Tibial nerve (tissue), 4 donors: Measurements from ENCODE around the gene STK10.

Experiments used
- EP300 ChIP-seq, 2 donors: sonication (generic); formaldehyde crosslinking; IDR thresholded peaks; one replicate each; pipeline ENCODE4 v1.6.1; 2017; ENCODE audit warnings: antibody characterized with exemption in 2 of 2, mild to moderate bottlenecking in 1 of 2
- POLR2A ChIP-seq, 2 donors: fragments of 450-650 bp; IDR thresholded peaks; one replicate each; pipeline ENCODE4 v1.6.1; 2017; ENCODE audit warnings: antibody characterized with exemption in 2 of 2, mild to moderate bottlenecking in 2 of 2, moderate library complexity in 2 of 2
- TF ChIP-seq, protein P1 (sequence below), 5 experiments: fragments of 200-600 bp in 3 of 5; fragments of 450-650 bp in 2 of 5; sonication (generic) in 3 of 5; IDR thresholded peaks; one replicate each; pipeline ENCODE4 v1.5.1; 2016 to 2019; ENCODE audit warnings: antibody characterized with exemption in 5 of 5, mild to moderate bottlenecking in 3 of 5, moderate library complexity in 2 of 5

DNA sequence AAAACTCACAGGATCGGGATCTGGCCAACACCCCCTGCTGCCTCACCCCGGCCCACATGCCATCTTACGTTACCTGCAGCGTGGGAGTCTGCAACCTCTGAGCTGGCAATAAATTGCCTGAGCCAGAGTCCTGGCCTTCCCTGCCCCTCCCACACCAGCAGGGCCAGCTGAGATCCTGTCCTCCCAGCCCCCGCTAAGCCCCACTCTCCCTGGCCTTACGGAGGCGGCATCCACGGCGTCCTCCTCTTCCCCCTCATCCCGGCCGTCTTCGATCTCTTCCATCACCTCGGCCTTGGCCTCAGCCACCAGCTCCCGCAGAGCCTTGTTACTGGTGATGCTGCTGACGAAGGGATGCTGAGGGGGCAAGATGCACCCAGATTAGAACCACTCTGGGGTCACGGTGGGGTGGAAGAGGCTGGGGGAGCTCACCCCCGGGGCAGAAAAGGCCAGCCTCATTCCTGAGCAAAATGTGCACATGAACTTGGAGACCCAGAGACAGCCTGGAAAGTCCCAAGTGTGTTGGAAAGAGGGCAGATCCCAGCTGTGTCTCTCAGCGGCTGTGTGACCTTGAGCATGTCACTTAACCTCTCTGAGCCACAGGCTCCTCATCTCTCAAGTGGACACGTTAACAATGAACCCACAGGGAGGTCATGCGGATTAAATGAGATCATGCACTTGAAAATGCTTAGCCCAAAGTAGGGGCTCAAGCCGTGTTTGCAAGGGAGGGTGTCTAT is 91.7 kb downstream of the STK10 start:
- TF ChIP-seq EP300 (IDR thresholded peaks at IDR 0.05): no peak
- TF ChIP-seq, protein P1, sequence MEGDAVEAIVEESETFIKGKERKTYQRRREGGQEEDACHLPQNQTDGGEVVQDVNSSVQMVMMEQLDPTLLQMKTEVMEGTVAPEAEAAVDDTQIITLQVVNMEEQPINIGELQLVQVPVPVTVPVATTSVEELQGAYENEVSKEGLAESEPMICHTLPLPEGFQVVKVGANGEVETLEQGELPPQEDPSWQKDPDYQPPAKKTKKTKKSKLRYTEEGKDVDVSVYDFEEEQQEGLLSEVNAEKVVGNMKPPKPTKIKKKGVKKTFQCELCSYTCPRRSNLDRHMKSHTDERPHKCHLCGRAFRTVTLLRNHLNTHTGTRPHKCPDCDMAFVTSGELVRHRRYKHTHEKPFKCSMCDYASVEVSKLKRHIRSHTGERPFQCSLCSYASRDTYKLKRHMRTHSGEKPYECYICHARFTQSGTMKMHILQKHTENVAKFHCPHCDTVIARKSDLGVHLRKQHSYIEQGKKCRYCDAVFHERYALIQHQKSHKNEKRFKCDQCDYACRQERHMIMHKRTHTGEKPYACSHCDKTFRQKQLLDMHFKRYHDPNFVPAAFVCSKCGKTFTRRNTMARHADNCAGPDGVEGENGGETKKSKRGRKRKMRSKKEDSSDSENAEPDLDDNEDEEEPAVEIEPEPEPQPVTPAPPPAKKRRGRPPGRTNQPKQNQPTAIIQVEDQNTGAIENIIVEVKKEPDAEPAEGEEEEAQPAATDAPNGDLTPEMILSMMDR (IDR thresholded peaks at IDR 0.05): no peak
- TF ChIP-seq POLR2A (IDR thresholded peaks at IDR 0.05): no peak
